GM23338 (cell line): Measurements from ENCODE around the gene MRPS27. TPM values are rescaled to one million over a fixed set of nuclear protein-coding genes. Genes with fewer than 3 reads are reported as not detected.

Source experiments
- ATAC-seq: fragments of 200-7000 bp; cut with Tn5 transposase; 3 replicates; pipeline ENCODE4 v1.9.1; 2020
- DNase-seq: peaks from one replicate; pipeline ENCODE4 v3.0.0-alpha.2; 2015; ENCODE audit warnings: low spot score
- H2AFZ ChIP-seq: fragments of 200-600 bp; sonication (generic); 2 replicates; pipeline ENCODE4 v1.8.0; 2016; ENCODE audit warnings: antibody characterized with exemption, mild to moderate bottlenecking, moderate library complexity
- H3F3A ChIP-seq: fragments of 200-600 bp; sonication (generic); replicated peaks from 2 replicates; pipeline ENCODE4 v1.8.0; 2017; ENCODE audit warnings: antibody characterized with exemption, mixed run types, low read depth
- H3K27ac ChIP-seq: fragments of 200-600 bp; sonication (generic); 2 replicates; pipeline ENCODE4 v1.6.1; 2016; ENCODE audit warnings: low read depth
- H3K27me3 ChIP-seq: fragments of 200-600 bp; sonication (generic); 2 replicates; pipeline ENCODE4 v1.8.0; 2016; ENCODE audit warnings: mild to moderate bottlenecking, mixed run types, moderate library complexity; ENCODE audit not compliant: insufficient read depth
- H3K36me3 ChIP-seq: fragments of 200-600 bp; sonication (generic); 2 replicates; pipeline ENCODE4 v1.8.0; 2016; ENCODE audit warnings: mild to moderate bottlenecking; ENCODE audit not compliant: insufficient read depth
- H3K4me1 ChIP-seq: fragments of 200-600 bp; sonication (generic); 2 replicates; pipeline ENCODE4 v1.8.0; 2016; ENCODE audit warnings: mild to moderate bottlenecking, moderate library complexity; ENCODE audit not compliant: insufficient read depth
- H3K4me2 ChIP-seq: fragments of 200-600 bp; sonication (generic); 2 replicates; pipeline ENCODE4 v1.7.1; 2017; ENCODE audit warnings: mixed run types
- H3K4me3 ChIP-seq: fragments of 200-600 bp; sonication (generic); 2 replicates; pipeline ENCODE4 v1.6.1; 2016; ENCODE audit warnings: mixed run types
- H3K79me2 ChIP-seq: fragments of 200-600 bp; sonication (generic); replicated peaks from 2 replicates; pipeline ENCODE4 v1.8.0; 2017; ENCODE audit warnings: mild to moderate bottlenecking; ENCODE audit not compliant: insufficient read depth
- H3K9me2 ChIP-seq: fragments of 200-600 bp; sonication (generic); 2 replicates; pipeline ENCODE4 v1.8.0; 2017; ENCODE audit not compliant: insufficient read depth
- H4K20me1 ChIP-seq: fragments of 200-600 bp; sonication (generic); replicated peaks from 2 replicates; pipeline ENCODE4 v1.8.0; 2017; ENCODE audit warnings: mild to moderate bottlenecking; ENCODE audit not compliant: insufficient read depth
- H3K27ac Mint-ChIP-seq: 2 replicates; pipeline ENCODE4 v1.8.0; 2020; ENCODE audit warnings: inconsistent platforms, mild to moderate bottlenecking, moderate library complexity, mixed read lengths
- H3K27me3 Mint-ChIP-seq: 3 replicates; pipeline ENCODE4 v1.8.0; 2022; ENCODE audit warnings: low read depth, mild to moderate bottlenecking, moderate library complexity, mixed read lengths, inconsistent platforms; ENCODE audit not compliant: insufficient read depth, poor library complexity
- H3K36me3 Mint-ChIP-seq: 3 replicates; pipeline ENCODE4 v1.8.0; 2021; ENCODE audit warnings: low read depth, mild to moderate bottlenecking, inconsistent platforms, moderate library complexity, mixed read lengths
- H3K4me1 Mint-ChIP-seq: 3 replicates; pipeline ENCODE4 v1.8.0; 2020; ENCODE audit warnings: mild to moderate bottlenecking, inconsistent platforms, mixed read lengths
- H3K4me3 Mint-ChIP-seq: 3 replicates; pipeline ENCODE4 v1.8.0; 2021; ENCODE audit warnings: moderate library complexity, mild to moderate bottlenecking, inconsistent platforms, mixed read lengths
- H3K9me3 Mint-ChIP-seq: 3 replicates; pipeline ENCODE4 v1.8.0; 2020; ENCODE audit warnings: moderate library complexity, mild to moderate bottlenecking, inconsistent platforms, mixed read lengths
- CREB1 ChIP-seq: fragments of 250-450 bp; sonication (Bioruptor Pico); IDR thresholded peaks from 2 replicates; pipeline ENCODE4 v1.5.0; 2020; ENCODE audit warnings: low read depth, mild to moderate bottlenecking, moderate library complexity
- EZH2 ChIP-seq: fragments of 200-600 bp; sonication (generic); IDR thresholded peaks from one replicate; pipeline ENCODE4 v1.8.0; 2017; ENCODE audit warnings: antibody characterized with exemption, mild to moderate bottlenecking, low read depth; ENCODE audit not compliant: unreplicated experiment
- EZH2phosphoT487 ChIP-seq: fragments of 200-600 bp; sonication (generic); IDR thresholded peaks from one replicate; pipeline ENCODE4 v1.8.1; 2018; ENCODE audit warnings: antibody characterized with exemption; ENCODE audit not compliant: unreplicated experiment
- JUNB ChIP-seq: IDR thresholded peaks from one replicate; pipeline ENCODE4 v1.6.1; 2016; ENCODE audit warnings: antibody characterized with exemption; ENCODE audit not compliant: unreplicated experiment
- NANOG ChIP-seq: IDR thresholded peaks from 2 replicates; pipeline ENCODE4 v1.6.1; 2016; ENCODE audit warnings: antibody characterized with exemption, borderline replicate concordance
- POLR2AphosphoS5 ChIP-seq: IDR thresholded peaks from 2 replicates; pipeline ENCODE4 v1.6.1; 2016; ENCODE audit warnings: antibody characterized with exemption, low read depth
- REST ChIP-seq: IDR thresholded peaks from one replicate; pipeline ENCODE4 v1.6.1; 2018; ENCODE audit warnings: antibody characterized with exemption; ENCODE audit not compliant: unreplicated experiment
- STAT1 ChIP-seq: IDR thresholded peaks from one replicate; pipeline ENCODE4 v1.6.1; 2016; ENCODE audit warnings: antibody characterized with exemption; ENCODE audit not compliant: unreplicated experiment
- ZNF114 ChIP-seq: fragments of 250-450 bp; sonication (Bioruptor Pico); IDR thresholded peaks from 2 replicates; pipeline ENCODE4 v1.5.0; 2020; ENCODE audit warnings: mild to moderate bottlenecking, moderate library complexity
- ZNF462 ChIP-seq: fragments of 250-450 bp; sonication (Bioruptor Pico); IDR thresholded peaks from 2 replicates; pipeline ENCODE4 v1.5.0; 2020; ENCODE audit warnings: mild to moderate bottlenecking, moderate library complexity
- polyA plus RNA-seq: library from polyadenylated mRNA; unstranded; fragments of >200 nt; fragmentation: Nextera tagmentation; extraction: Ambion mirVana; gene quantifications from 2 replicates; pipeline ENCODE4 v1.2.1, GENCODE V29; 2016
- total RNA-seq: library from RNA; depleted of rRNA; stranded (reverse); fragments of >200 nt; shearing (Covaris generic); gene quantifications from 2 replicates; pipeline ENCODE4 v1.2.3, GENCODE V29; 2014
- TF ChIP-seq, protein P1 (sequence below): IDR thresholded peaks from 2 replicates; pipeline ENCODE4 v1.6.1; 2016; ENCODE audit warnings: antibody characterized with exemption

Gene MRPS27
- total and polyA plus RNA-seq, 2 experiments from 2014 or later, result 53.2 to 141 TPM

DNA sequence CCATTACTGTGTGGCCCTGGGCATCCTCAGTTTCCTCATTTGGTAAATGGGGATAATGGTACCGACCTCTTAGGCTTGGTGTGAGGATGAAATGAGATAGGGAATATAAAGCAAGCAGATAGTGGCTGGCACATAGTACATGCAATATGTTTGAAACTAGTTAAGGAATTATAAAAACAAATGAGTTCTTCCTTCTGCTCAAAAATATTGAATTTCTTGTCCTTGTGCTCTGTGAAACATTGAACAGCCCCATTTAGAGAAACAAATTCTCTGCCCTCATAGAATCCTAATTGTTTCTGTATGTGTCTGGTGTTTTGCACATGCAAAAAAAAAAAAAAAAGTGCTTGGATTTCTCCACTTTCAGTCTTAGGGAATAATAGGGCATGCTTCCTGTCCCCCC, 39.8 kb upstream of the MRPS27 start (continued):
- TF ChIP-seq, protein P1, sequence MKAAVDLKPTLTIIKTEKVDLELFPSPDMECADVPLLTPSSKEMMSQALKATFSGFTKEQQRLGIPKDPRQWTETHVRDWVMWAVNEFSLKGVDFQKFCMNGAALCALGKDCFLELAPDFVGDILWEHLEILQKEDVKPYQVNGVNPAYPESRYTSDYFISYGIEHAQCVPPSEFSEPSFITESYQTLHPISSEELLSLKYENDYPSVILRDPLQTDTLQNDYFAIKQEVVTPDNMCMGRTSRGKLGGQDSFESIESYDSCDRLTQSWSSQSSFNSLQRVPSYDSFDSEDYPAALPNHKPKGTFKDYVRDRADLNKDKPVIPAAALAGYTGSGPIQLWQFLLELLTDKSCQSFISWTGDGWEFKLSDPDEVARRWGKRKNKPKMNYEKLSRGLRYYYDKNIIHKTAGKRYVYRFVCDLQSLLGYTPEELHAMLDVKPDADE, result no peak
- no peak for TF ChIP-seq CREB1
- no peak for TF ChIP-seq JUNB

GRCh38 chr5:72358925-72359324, 38.9 kb upstream of the MRPS27 start:
- H3K27me3 Mint-ChIP-seq, result peaks cover 1% of the 10 kb centered on the region
- H3K4me1 Mint-ChIP-seq, result peaks cover 14% of the 10 kb centered on the region
- DNase-seq (no peak), ATAC-seq (no peak)
- TF ChIP-seq NANOG, result no peak
- TF ChIP-seq, protein P1, result no peak
- no peak for TF ChIP-seq EZH2
- TF ChIP-seq EZH2phosphoT487, result no peak
- TF ChIP-seq ZNF462 (CRISPR knock-in tag), result no peak
- no peak for TF ChIP-seq JUNB
- TF ChIP-seq REST, result no peak
- TF ChIP-seq CREB1, result no peak
- no peak for TF ChIP-seq STAT1
- no peak for TF ChIP-seq POLR2AphosphoS5
- no peak for TF ChIP-seq ZNF114 (CRISPR knock-in tag)
- Histone ChIP-seq H3K9me2 (peaks cover 7% of the 10 kb centered on the region; the same call in 1 of the 2 replicates), H4K20me1 (no peaks in the 10 kb centered on the region), H3K27me3 (no peaks in the 10 kb centered on the region), H3K79me2 (no peaks in the 10 kb centered on the region), H3K4me1 (peaks cover 14% of the 10 kb centered on the region), H3K4me3 (no peak overlapping the region), H2AFZ (no peak overlapping the region), H3F3A (no peaks in the 10 kb centered on the region), H3K4me2 (no peak overlapping the region), H3K27ac (no peak overlapping the region), H3K36me3 (0 out of 2 replicates have a peak, but pooled peaks cover 5% of the 10 kb centered on the region)
- no peak overlapping the region for H3K4me3 Mint-ChIP-seq
- H3K9me3 Mint-ChIP-seq, result no peaks in the 10 kb centered on the region
- no peak overlapping the region for H3K27ac Mint-ChIP-seq
- peaks cover 34% of the 10 kb centered on the region for H3K36me3 Mint-ChIP-seq
